ENCODE measurements around the gene TIMP4.

DNA sequence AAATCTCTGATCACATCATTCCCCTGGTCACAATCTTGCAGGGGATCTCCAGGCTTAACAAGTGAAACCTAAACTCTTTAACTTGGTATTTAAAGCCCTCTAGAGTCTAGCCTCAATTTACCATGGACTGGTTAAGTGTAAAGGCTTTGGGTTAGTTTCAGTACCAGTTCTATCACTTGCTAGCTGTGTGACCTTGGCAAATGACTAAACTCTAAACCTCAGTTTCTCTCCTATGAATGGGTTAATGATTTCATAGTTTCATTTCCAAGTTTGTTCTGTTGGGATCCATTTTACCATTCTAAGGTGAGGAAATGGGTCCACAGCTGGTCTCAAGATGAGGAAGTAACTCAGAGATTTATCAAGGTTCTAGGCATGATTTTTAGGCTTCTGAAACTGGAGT lies 38.8 kb upstream of the TIMP4 start:
- TF ChIP-seq POLR2AphosphoS5 (IDR thresholded peaks at IDR 0.05; ENCODE audit: low read depth, low read length) = no peak
- TF ChIP-seq TAF1 (IDR thresholded peaks at IDR 0.05; ENCODE audit: low read depth, low read length) = no peak
- TF ChIP-seq POLR2A (IDR thresholded peaks at IDR 0.05; ENCODE audit: low read depth, low read length) = no peak
- TF ChIP-seq SPI1 (IDR thresholded peaks at IDR 0.05; ENCODE audit: low read depth, low read length) = peak; percentile 52

All from GM12891 (cell line).